ENCODE results near the gene SLC24A3.

The SLC24A3 gene

GRCh38 chr20:19244291-19244690 lies 31.8 kb downstream of the SLC24A3 start:
- DNase-seq = no peak

DNA sequence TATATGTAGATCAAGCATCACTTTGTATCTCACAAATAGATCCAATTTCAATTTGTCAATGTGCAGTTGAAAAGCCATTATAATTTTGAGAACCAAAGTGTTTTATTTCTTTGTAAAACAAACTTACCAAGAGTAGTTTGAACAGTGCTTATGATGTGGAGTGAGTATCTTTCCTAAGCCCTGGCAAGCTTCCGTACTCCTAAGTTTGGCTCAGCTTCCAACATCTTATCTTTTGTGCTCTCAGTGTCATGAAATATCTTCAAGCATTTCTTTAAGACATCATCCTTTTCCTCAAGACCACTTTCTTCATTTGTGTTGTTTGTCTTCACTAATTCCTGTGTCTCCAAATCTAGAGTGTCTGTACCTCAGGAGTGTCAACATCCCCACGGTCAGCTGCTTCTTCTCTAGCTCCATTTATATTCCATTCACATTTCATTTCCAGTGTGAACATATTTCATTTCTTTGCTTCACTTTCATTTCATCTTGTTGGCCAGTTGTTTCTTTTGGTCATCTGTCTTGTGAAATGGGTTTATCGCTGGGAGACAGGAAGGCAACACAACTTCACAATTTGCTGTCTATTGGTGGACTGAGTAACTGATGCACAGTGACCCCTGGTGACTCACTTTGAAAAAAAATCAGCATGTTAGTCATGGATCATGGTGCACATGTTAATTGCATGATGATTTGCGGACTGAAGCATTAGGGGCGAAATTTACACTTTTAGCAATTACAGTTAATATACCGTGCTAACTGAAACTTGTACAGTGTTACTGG lies 36.9 kb downstream of the SLC24A3 start:
- DNase-seq = no peak

GRCh38 chr20:19250346-19250745 lies 37.9 kb downstream of the SLC24A3 start:
- no peak for DNase-seq

DNA sequence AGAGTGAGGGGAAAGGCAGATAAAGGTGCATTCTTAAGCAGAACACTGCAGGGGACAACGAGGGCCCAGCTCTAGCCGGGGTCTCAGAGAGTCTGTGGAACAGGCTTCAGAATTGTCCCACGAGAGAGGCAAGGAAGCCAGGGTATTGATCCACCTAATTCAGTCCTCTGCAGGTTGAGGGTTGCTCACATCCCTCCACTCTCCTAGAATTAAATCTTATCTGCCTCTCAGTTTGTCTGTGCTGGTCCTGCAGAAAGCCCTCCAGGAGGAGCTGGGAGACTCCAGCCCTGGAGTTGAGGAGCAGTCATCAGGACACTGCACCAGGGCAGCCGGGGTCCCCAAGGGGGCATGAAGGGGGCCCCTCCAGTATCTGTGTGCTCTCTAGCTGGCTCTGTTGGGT lies 39.1 kb downstream of the SLC24A3 start:
- no peak for DNase-seq

DNA sequence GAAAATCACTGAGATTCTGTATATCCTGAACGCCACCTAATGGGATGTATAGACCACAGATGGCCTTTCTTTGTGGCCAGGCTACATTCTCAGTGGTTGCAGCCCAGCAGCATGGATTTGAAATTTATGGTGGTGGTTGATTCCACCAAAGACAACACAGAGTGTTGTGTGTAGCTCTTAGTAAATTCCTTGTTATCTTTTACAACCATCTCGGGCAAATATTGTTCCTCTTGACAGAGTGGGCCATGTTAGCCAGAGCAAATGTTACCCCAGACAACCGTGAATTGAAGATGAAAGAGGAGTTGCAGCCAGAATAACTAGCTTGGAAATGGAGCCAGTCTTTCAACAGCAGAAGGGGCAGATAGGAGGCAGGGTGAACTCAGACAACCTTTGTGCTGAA lies 39.5 kb downstream of the SLC24A3 start:
- DNase-seq = no peak

GRCh38 chr20:19252451-19253120 lies 40.1 kb downstream of the SLC24A3 start:
- DNase-seq = no peak

DNA sequence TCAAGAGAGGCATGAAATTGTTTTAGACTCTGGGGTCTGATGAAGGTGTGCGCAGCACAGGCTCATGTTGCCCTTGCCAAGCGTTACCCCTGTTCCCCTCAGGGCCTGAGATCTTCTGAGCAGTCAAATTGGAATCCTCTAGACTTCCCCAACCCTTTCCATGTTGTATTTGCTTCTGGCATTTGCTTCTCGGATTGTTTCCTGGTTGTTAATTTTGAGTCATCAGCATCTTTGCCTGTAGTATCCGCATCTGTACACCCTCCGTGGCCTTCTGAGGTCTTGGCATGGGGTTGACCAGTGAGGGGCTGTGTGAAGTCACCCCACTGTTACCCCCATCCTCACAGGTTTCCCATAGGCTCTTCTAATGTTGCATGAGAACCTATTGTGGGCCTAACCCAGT lies 40.9 kb downstream of the SLC24A3 start:
- DNase-seq = no peak

DNA sequence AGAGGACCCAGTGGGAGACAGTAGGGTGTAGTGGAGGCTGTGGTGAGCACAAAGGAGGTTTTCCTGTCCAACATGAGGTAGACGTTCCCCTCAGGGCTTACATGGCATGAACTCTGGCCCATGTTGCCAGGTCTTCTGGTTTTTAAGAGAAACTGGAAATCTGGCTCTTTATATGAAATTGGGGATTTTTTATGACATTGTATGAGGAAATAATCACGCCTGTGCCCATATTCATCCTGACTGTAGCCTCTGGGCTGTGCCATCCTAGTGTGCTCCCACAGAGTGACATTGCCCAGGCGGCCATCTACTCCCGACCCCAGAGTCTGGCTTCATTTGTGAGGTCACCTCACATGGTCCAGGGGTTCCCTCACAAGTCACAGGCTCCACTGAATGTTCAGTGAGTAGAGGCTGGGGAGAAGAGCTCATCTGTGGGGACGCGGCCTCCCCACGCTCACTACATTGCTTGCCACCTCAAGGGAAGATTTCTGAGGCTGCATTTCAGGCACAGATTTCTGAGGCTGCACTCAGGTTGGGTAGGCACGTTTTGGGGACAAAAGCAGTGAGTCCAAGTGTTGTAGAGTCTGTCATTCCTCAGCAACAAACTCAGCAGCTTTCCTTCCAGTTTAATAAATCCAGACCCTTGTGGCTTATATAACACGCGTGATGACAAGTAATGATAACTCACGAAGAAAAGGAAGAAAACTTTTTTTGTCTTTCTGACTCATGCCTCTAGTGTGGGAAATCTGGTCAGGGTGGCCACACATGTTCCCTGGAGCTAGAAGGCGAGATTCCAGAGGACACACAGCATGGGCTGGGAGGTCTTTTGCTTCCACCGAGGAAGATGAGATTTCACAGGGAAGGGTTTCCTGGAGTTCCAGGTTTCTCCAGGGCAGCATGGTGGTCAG lies 41.7 kb downstream of the SLC24A3 start:
- no peak for DNase-seq

DNA sequence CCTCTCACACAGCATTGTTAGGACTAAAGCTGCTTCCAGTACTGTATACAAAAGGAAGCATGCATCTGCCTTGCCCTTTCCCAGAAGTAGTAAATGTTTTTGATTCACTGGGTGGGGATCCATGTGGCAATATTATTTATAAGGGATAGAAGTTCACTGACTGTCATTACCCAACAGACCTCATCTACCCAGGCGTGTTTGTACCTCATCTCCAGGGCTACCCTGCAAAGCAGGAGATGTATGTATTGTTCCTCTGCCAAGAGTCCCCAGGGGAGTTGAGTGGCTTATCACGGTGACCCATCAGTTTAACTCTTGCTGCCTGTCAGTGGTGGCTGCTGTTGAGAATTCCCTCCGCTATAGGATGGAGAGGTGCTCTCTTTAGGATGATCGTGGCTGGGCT lies 42.5 kb downstream of the SLC24A3 start:
- no peak for DNase-seq

DNA sequence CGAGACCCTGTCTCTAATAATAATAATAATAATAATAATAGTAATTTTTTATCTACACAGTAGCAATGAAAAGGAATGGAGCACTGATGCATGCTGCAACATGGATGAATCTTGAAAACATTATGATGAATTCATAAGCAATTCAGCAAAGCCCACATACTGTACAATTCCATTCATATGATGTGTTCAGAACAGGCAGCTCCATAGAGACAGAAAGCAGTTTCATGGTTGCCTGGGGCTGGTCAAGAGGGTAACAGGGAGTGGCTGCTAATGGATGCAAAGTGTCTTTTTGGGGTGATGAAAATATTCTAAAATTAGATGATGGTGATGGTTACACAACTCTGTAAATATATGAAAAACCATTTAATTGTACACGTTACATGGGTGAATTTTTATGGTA lies 43.6 kb downstream of the SLC24A3 start:
- DNase-seq = no peak

DNA sequence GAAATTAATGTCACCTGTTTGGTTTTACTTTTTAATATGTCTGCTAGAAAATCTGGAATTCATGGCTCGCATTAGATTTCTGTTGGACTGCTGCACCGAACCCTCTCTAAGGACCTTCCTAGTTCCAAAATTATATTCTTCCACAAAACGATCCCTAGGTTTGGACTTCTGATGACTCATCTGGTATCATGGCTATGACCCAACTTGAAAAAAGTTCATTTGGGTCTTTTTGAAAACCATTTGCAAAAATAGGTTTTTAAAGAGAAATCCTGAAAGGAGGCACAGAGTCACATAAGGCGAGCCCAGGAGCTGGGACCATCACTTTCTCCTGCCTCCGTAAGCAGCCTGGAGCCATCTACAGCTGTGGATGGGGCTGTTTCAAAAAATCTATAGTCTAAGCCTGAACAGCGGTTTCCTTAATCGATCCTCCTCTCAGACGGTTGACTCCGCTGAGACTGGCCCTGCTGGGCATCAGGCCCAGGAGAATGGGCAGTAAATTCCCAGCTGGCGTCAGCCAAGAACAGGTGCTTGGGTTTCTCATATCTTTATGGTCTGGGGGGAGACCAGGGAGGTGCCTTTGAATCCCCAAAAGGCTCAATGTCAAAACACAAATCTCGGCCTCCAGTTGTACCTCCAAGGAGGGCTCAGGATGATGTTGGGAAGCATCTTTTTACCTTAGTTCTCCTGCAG lies 44.6 kb downstream of the SLC24A3 start:
- peak; percentile 44 for DNase-seq

DNA sequence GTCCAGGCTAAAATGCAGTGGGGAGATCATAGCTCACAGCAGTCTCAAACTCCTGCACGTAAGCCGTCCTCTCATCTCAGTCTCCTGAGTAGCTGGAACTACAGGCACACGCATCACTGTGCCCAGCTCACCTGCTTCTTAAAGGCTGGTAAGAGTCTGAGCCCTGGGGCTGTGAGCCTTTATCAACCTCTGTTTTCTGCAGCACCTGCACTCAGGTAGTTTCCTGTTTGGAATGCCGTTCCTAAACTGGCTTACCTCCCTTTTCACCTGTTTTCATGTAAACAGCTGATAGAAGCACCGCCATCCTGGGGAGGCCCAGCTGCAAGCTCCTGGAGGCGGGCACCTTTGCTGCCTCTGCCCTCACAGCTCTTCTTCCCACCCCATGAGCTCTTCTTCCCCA lies 45.4 kb downstream of the SLC24A3 start:
- DNase-seq = no peak

- no peak for DNase-seq
These were observed 46.7 kb downstream of the SLC24A3 start for GRCh38 chr20:19259141-19259591.

DNA sequence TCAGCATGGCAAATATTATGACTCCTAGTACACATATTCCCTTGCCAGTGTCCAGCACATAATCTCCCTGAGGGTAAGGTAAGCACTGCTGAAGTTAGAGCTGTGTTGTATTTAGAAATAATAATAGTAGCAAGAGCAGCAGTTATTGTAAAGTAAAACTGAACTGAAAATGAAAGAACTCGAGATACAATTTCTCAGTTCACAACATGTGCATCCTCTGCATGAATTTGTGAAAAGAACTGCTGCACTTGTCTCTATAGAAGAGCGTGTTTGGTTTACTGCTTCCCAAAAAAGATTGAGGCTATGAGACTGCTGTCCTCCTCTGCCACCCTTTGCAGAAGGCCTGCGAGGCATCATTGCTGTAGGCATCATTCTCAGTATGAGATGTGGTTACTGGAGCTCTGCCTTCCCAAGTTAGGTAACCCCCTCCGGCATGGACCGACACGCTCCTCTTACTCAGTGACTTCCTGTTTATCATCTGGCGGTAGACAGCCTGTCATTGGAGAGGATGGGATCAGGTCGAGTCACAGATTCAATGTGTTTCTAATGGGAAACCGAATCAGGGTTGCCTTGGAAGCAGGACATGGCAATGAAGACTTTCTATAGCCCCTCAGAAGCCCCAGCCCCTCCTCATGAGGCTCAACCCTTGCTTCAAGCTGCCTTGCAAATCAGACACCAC lies 48.1 kb downstream of the SLC24A3 start:
- no peak for DNase-seq

DNA sequence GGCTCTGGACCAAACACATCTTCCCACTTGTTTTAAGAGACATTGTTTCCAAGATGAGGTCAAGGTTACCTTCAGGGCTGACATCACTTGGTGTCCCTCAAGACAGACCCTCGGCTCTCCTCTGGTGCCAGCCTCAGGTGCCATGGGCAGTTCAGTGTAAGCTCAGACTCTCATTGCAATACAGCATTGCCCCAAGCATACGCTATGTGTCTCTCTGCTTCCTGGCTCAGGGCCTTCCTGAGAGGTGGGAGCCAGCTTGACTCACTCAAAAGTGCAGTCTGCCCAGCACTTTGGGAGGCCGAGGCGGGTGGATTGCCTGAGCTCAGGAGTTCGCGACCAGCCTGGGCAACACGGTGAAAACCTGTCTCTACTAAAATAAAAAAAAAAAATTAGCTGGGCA lies 51.7 kb downstream of the SLC24A3 start:
- no peak for DNase-seq

DNA sequence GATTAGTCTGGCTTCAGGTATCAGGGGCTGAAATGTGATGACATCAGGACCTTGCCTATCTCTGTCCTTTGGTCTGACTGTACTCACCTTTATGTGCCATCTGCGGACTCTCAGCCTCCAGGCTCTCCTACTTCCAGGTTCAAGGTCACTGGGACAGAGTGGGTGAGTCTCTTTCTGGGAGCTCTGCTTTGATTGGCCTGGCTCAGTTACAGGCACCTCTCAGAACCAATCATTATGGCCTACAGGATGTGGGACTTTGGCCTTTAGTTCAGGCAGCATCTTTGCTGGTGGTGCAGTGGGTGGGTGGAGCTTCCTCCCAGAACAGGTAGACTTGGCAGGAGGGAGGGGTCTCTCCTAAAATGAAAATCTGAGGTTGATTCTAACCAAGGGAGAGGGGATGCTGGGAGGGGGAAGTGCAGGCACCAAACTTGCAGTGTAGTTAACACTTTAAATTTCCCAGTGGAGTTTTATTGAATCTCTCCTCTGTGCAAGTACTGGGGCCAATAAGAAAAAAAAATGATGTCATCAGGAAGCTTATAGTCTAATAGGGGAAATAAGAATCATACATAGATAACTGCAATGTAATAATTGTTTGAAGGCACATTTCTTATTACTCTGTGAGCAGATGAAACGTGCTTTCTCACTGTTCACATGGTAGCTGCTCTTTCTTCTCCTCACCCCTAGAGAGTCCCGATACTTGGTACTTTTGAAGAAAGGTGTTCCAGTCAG lies 53.4 kb downstream of the SLC24A3 start:
- no peak for DNase-seq

DNA sequence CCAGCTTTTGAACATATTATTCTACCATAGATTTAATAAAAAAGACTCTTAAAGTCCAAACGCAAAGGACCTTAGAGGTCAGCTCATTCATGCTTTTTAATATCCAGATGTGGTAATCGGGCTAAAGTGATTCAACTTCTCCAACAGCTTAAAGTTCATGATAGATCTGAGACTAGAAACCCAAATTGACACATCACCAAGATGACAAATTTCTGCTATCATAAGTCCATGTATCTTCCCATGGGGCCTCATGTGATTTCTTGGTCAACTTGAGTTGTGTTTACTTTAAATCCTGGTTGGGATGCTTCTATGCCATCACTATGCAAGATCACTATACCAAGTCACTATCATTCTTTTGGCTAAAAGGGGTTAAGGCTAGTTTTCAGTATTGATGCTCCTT lies 56.0 kb downstream of the SLC24A3 start:
- no peak for DNase-seq

DNA sequence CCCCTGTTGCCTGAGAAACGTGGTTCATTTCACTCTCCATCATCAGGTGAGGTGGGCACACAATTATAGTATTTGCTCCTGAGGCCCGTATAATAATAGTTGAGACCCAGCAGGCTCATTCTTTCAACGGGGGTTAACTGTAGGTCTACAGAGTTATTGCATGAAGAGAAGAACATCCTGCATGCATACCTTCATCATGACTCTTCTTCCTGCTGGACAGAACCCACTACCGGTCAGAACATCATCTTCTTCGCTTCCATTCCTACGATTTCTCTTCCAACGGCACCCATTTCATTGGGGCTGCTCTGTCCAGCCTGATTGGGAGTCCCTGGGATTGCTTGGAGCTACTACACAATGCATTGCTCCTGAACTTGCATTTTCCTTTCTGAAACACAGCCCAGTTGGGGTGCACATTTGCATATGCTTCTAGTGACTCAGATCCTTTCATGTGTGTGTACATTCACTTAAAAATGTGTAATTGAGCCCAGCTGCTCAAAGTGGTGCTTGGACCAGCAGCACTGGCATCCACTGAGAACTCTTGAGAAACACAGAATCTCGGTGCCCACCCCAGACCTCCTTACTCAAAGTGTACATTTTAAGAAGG lies 57.4 kb downstream of the SLC24A3 start:
- no peak for DNase-seq

- DNase-seq = no peak
These were observed 59.6 kb downstream of the SLC24A3 start for GRCh38 chr20:19271879-19272651.

- no peak for DNase-seq
These were observed 60.7 kb downstream of the SLC24A3 start for GRCh38 chr20:19272976-19273654.

Data from NCI-H1092 (cell line).